Activated CD8-positive, alpha-beta memory T cell treated with anti-CD3 and anti-CD28 coated beads, Interleukin-2, amount 50 U/mL, for 48 hours (primary cell): ENCODE results near the gene APOBEC4.

Experiments
- DNase-seq: peaks from one replicate; pipeline ENCODE4 v3.0.0-alpha.2; 2020

The APOBEC4 gene

DNA sequence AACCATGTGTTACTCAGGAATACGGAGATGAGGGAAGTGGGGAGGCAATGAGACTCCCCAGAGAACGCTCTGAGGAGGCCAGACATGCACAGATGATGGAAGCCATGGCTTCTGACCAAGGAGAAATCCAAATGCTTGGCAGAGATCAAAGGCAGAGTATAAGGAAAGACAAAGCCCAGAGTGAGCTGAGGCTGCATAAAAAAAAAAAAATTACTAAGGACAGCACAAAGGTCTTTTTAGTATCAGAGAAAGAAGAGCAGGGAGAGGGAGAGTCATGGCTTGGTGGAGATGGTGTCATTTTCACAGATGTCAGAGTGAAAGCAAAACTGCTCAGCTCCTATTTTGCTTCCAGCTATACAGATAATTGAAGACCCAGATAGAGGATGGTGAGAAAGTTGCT is 54.7 kb downstream of the APOBEC4 start:
- no peak for DNase-seq

DNA sequence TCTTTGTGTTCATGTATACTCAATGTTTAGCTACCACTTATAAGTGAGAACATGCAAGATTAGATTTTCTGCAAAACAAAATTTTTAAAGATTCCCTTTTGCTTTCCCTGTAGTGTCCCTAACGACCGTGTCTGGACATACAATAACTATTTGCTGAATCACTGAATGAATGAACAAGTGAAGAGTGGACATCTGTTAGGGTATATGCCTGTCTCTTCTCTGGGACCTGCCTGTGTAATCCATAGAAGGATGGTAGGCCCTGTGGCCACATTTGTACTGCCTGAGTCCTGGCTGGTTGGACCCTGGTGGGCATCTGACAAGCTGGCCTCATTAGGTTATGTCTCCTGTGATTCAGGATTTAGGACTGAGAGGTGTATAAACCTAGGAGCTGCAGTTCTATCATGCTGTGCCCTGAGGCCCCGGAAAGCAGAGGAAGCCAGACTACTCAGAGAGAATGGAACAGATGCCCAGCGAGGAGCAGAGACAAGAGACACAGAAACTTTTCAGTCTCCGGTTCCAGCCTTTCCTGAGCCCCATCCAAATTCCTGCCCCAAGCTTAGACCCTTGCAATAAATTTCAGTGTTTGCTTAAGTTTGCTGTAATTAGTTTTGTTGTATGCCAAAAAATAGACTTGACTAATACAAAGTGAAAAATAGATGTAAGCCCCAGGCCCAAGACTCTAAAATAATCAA is 55.3 kb downstream of the APOBEC4 start:
- no peak for DNase-seq

DNA sequence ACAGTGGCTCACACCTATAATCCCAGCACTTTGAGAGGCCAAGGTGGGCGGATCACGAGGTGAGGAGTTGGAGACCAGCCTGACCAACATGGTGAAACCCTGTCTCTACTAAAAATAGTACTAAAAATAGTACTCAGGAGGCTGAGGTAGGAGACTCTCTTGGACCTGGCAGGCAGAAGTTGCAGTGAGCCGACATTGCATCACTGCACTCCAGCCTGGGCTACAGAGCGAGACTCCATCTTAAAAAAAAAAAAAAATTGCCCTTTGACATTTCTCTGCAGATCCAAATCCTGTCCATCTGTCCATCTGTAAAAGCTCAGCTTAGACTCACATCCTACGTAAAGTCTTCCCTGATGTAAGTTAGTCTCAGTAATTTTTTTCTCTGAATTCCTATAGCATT is 56.6 kb downstream of the APOBEC4 start:
- no peak for DNase-seq
